Hematopoietic multipotent progenitor cell treated with erythropoietin and hydrocortisone succinate and interleukin-3 and kit ligand, for 15 days (in vitro differentiated cells): ENCODE results near the gene BTBD17.

Experiments
- DNase-seq: peaks from one replicate; pipeline ENCODE4 v3.0.0-alpha.2; 2015; ENCODE audit warnings: low spot score

BTBD17 gene

GRCh38 chr17:74387365-74388218, 25.9 kb upstream of the BTBD17 start:
- no peak for DNase-seq

GRCh38 chr17:74386386-74386785, 24.7 kb upstream of the BTBD17 start:
- no peak for DNase-seq

GRCh38 chr17:74385201-74385600, 23.5 kb upstream of the BTBD17 start:
- DNase-seq: no peak

- DNase-seq: no peak
Observed at GRCh38 chr17:74383141-74383540, 21.5 kb upstream of the BTBD17 start.

- DNase-seq: no peak
Observed at GRCh38 chr17:74380959-74381808, 19.5 kb upstream of the BTBD17 start.

- no peak for DNase-seq
Observed at GRCh38 chr17:74380086-74380958, 18.7 kb upstream of the BTBD17 start.

- DNase-seq: peak; percentile 67
Observed at GRCh38 chr17:74379495-74380085, 17.9 kb upstream of the BTBD17 start.

GRCh38 chr17:74374858-74375257, 13.2 kb upstream of the BTBD17 start:
- DNase-seq: no peak

- DNase-seq: no peak
Observed at GRCh38 chr17:74373838-74374606, 12.4 kb upstream of the BTBD17 start.

- DNase-seq: no peak
Observed at GRCh38 chr17:74372426-74372825, 10.8 kb upstream of the BTBD17 start.

GRCh38 chr17:74371653-74372147, 10.0 kb upstream of the BTBD17 start:
- no peak for DNase-seq

- DNase-seq: no peak
Observed at GRCh38 chr17:74369665-74370490, 8.2 kb upstream of the BTBD17 start.

- no peak for DNase-seq
Observed at GRCh38 chr17:74369221-74369620, 7.6 kb upstream of the BTBD17 start.

GRCh38 chr17:74368341-74369081, 6.8 kb upstream of the BTBD17 start:
- peak; percentile 74 for DNase-seq

GRCh38 chr17:74367206-74367605, 5.5 kb upstream of the BTBD17 start, which contains the start of gene GPR142:
Gene GPR142 (plus strand): TSS chr17:74367506. CDS start chr17:74369541, 2,035 bp downstream.
- no peak for DNase-seq

GRCh38 chr17:74362810-74363498, 1.3 kb upstream of the BTBD17 start:
- DNase-seq: no peak

- no peak for DNase-seq
Observed at GRCh38 chr17:74362069-74362405, 369 bp upstream of the BTBD17 start.

GRCh38 chr17:74360899-74361229, 804 bp downstream of the BTBD17 start:
- DNase-seq: no peak

GRCh38 chr17:74359916-74360315, 1.8 kb downstream of the BTBD17 start:
- DNase-seq: no peak
